ENCODE measurements around the gene DAZAP1.

The DAZAP1 gene

GRCh38 chr19:1411255-1412191 lies 4.1 kb downstream of the DAZAP1 start:
- no peaks in the 10 kb centered on the region for H3K79me1 ChIP-seq (replicated peaks; ENCODE audit: low read length, poor library complexity, severe bottlenecking)
- peak overlapping the region; percentile 9 for H3K4me2 ChIP-seq (ENCODE audit: low read length, poor library complexity, severe bottlenecking)
- H2BK15ac ChIP-seq (ENCODE audit: low read depth, poor library complexity, severe bottlenecking), result no peak overlapping the region
- no peak overlapping the region for H2BK120ac ChIP-seq (ENCODE audit: low read depth, low read length)
- H4K91ac ChIP-seq (ENCODE audit: low read length), result peak overlapping the region; percentile 1
- H3K27me3 ChIP-seq (ENCODE audit: control insufficient read depth in 1 of 2, insufficient read depth in 1 of 2, low read length in 2 of 2), result no peaks in the 10 kb centered on the region
- H3K4me1 ChIP-seq (ENCODE audit: control insufficient read depth, insufficient read depth, low read depth, low read length), result peaks cover 70% of the 10 kb centered on the region
- peak overlapping the region; percentile 73 for H3K27ac ChIP-seq (ENCODE audit: low read length, poor library complexity, severe bottlenecking)
- H3K4me3 ChIP-seq (ENCODE audit: insufficient read depth in 1 of 2, low read depth in 1 of 2, low read length in 2 of 2), result peak overlapping the region in 1 of 2 experiments; percentile 92
- H2AFZ ChIP-seq (ENCODE audit: low read depth, low read length), result no peak overlapping the region
- no peak overlapping the region for H2AK5ac ChIP-seq (ENCODE audit: low read length, severe bottlenecking)
- H3K4ac ChIP-seq (ENCODE audit: low read depth in 1 of 2, low read length in 2 of 2), result no peak overlapping the region
- no peak overlapping the region for H3K18ac ChIP-seq (ENCODE audit: low read depth in 1 of 2, low read length in 2 of 2)
- peaks cover 10 to 30% of the 10 kb centered on the region in 2 experiments for H3K36me3 ChIP-seq (ENCODE audit: control insufficient read depth in 1 of 2, insufficient read depth in 2 of 2, low read depth in 1 of 2, low read length in 2 of 2)
- H3K9ac ChIP-seq (ENCODE audit: low read length), result peak overlapping the region; percentile 93
- DNase-seq, result no peak
- 92% methylated on average over 29 of the region's 29 CpGs for WGBS
- H3K14ac ChIP-seq (ENCODE audit: low read length in 2 of 2), result no peak overlapping the region
- no peaks in the 10 kb centered on the region for H3K9me3 ChIP-seq (ENCODE audit: control insufficient read depth, low read length)
- no peak overlapping the region for H4K8ac ChIP-seq (ENCODE audit: low read length)
- no peak overlapping the region for H2BK5ac ChIP-seq (ENCODE audit: low read depth, low read length, poor library complexity, severe bottlenecking)
- H3K23ac ChIP-seq (ENCODE audit: low read length in 2 of 2), result no peak overlapping the region
- H2BK12ac ChIP-seq (ENCODE audit: low read length in 2 of 2), result no peak overlapping the region

- H3K4me2 ChIP-seq (ENCODE audit: low read length, poor library complexity, severe bottlenecking), result no peak overlapping the region
- peak overlapping the region; percentile 52 for H4K91ac ChIP-seq (ENCODE audit: low read length)
- peaks cover 74% of the 10 kb centered on the region for H3K4me1 ChIP-seq (ENCODE audit: control insufficient read depth, insufficient read depth, low read depth, low read length)
- DNase-seq, result no peak
- no peak overlapping the region for H3K4me3 ChIP-seq (ENCODE audit: insufficient read depth in 1 of 2, low read depth in 1 of 2, low read length in 2 of 2)
- H4K8ac ChIP-seq (ENCODE audit: low read length), result no peak overlapping the region
- H2BK120ac ChIP-seq (ENCODE audit: low read depth, low read length), result no peak overlapping the region
- no peak overlapping the region for H3K14ac ChIP-seq (ENCODE audit: low read length in 2 of 2)
- no peak overlapping the region for H2AK5ac ChIP-seq (ENCODE audit: low read length, severe bottlenecking)
- no peaks in the 10 kb centered on the region for H3K27me3 ChIP-seq (ENCODE audit: control insufficient read depth in 1 of 2, insufficient read depth in 1 of 2, low read length in 2 of 2)
- no peak overlapping the region for H2AFZ ChIP-seq (ENCODE audit: low read depth, low read length)
- H2BK12ac ChIP-seq (ENCODE audit: low read length in 2 of 2), result no peak overlapping the region
- 91% methylated on average over 19 of the region's 21 CpGs for WGBS
- H3K79me1 ChIP-seq (replicated peaks; ENCODE audit: low read length, poor library complexity, severe bottlenecking), result no peaks in the 10 kb centered on the region
- no peak overlapping the region for H3K23ac ChIP-seq (ENCODE audit: low read length in 2 of 2)
- H2BK15ac ChIP-seq (ENCODE audit: low read depth, poor library complexity, severe bottlenecking), result no peak overlapping the region
- H3K27ac ChIP-seq (ENCODE audit: low read length, poor library complexity, severe bottlenecking), result no peak overlapping the region
- no peaks in the 10 kb centered on the region for H3K9me3 ChIP-seq (ENCODE audit: control insufficient read depth, low read length)
- peaks cover 13 to 38% of the 10 kb centered on the region in 2 experiments for H3K36me3 ChIP-seq (ENCODE audit: control insufficient read depth in 1 of 2, insufficient read depth in 2 of 2, low read depth in 1 of 2, low read length in 2 of 2)
- no peak overlapping the region for H3K4ac ChIP-seq (ENCODE audit: low read depth in 1 of 2, low read length in 2 of 2)
- H3K9ac ChIP-seq (ENCODE audit: low read length), result peak overlapping the region; percentile 93
- H2BK5ac ChIP-seq (ENCODE audit: low read depth, low read length, poor library complexity, severe bottlenecking), result no peak overlapping the region
- no peak overlapping the region for H3K18ac ChIP-seq (ENCODE audit: low read depth in 1 of 2, low read length in 2 of 2)
Measured at GRCh38 chr19:1412323-1412923, 5.0 kb downstream of the DAZAP1 start.

GRCh38 chr19:1412995-1413800 lies 5.8 kb downstream of the DAZAP1 start:
- Histone ChIP-seq H3K14ac (ENCODE audit: low read length in 2 of 2) (no peak overlapping the region), H3K18ac (ENCODE audit: low read depth in 1 of 2, low read length in 2 of 2) (no peak overlapping the region), H3K23ac (ENCODE audit: low read length in 2 of 2) (no peak overlapping the region), H2BK15ac (ENCODE audit: low read depth, poor library complexity, severe bottlenecking) (peak overlapping the region; percentile 64), H2AK5ac (ENCODE audit: low read length, severe bottlenecking) (no peak overlapping the region), H2BK5ac (ENCODE audit: low read depth, low read length, poor library complexity, severe bottlenecking) (no peak overlapping the region), H3K9ac (ENCODE audit: low read length) (no peak overlapping the region), H3K36me3 (ENCODE audit: control insufficient read depth in 1 of 2, insufficient read depth in 2 of 2, low read depth in 1 of 2, low read length in 2 of 2) (peaks cover 14 to 44% of the 10 kb centered on the region in 2 experiments), H3K4me3 (ENCODE audit: insufficient read depth in 1 of 2, low read depth in 1 of 2, low read length in 2 of 2) (no peak overlapping the region), H2AFZ (ENCODE audit: low read depth, low read length) (no peak overlapping the region), H3K4me1 (ENCODE audit: control insufficient read depth, insufficient read depth, low read depth, low read length) (peaks cover 78% of the 10 kb centered on the region), H3K27ac (ENCODE audit: low read length, poor library complexity, severe bottlenecking) (no peak overlapping the region), H4K8ac (ENCODE audit: low read length) (no peak overlapping the region), H2BK120ac (ENCODE audit: low read depth, low read length) (no peak overlapping the region), H2BK12ac (ENCODE audit: low read length in 2 of 2) (no peak overlapping the region), H3K4me2 (ENCODE audit: low read length, poor library complexity, severe bottlenecking) (no peak overlapping the region), H4K91ac (ENCODE audit: low read length) (peak overlapping the region; percentile 52), H3K27me3 (ENCODE audit: control insufficient read depth in 1 of 2, insufficient read depth in 1 of 2, low read length in 2 of 2) (no peaks in the 10 kb centered on the region), H3K9me3 (ENCODE audit: control insufficient read depth, low read length) (no peaks in the 10 kb centered on the region), H3K4ac (ENCODE audit: low read depth in 1 of 2, low read length in 2 of 2) (peak overlapping the region in 1 of 2 experiments; percentile 19), H3K79me1 (replicated peaks; ENCODE audit: low read length, poor library complexity, severe bottlenecking) (no peaks in the 10 kb centered on the region)
- DNase-seq, result no peak
- 96% methylated on average over 35 of the region's 36 CpGs for WGBS
